CD1c-positive myeloid dendritic cell (primary cell): ENCODE measurements around the gene SPOCK1.

ENCODE experiments used
- DNase-seq: peaks from one replicate; pipeline ENCODE4 v3.0.0-alpha.2; 2016; ENCODE audit errors: extremely low spot score

Gene SPOCK1

DNA sequence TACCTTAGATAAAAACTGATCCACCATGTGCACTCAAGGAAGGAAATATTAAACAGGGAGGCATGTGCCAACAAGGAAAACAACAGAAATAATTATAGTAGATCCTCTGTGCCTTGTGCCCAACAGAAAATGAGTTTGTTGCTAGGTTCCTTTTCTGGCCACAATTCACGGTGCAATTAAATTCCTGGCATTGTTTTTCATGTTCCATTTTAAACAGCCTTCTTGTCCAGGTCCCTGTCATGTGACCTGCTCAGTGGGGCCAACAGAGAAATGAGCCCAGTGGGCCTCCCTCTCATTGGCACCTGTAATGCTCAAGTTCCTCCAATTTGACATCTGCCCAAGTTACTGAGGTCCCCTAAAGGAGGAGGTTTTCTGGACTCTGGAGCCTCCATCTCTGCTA, 56.5 kb downstream of the SPOCK1 start:
- no peak for DNase-seq

- DNase-seq, result no peak
These were observed 57.6 kb downstream of the SPOCK1 start for GRCh38 chr5:137441476-137441875.

GRCh38 chr5:137440795-137441194, 58.3 kb downstream of the SPOCK1 start:
- no peak for DNase-seq

GRCh38 chr5:137439645-137440044, 59.5 kb downstream of the SPOCK1 start:
- no peak for DNase-seq

DNA sequence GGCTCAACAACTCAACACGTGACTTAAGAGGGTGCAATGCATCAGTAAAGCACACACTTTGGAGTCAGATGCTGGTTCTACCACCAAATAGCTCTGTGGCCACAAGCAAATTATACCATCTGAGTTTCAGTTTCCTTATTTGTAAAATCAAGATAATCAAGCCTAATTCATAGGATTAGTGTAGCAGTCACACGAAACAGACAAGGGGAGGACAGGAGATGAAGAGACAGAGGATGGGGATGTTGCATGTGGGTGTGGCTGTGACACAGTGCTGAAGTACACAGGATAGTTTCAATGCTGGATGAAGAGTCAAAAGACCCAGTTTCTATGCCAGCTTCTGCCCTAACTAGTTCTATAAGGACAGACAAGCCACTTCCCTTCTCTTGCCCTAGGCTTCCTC, 60.2 kb downstream of the SPOCK1 start:
- no peak for DNase-seq

- DNase-seq, result no peak
These were observed 61.4 kb downstream of the SPOCK1 start for GRCh38 chr5:137437774-137438173.

DNA sequence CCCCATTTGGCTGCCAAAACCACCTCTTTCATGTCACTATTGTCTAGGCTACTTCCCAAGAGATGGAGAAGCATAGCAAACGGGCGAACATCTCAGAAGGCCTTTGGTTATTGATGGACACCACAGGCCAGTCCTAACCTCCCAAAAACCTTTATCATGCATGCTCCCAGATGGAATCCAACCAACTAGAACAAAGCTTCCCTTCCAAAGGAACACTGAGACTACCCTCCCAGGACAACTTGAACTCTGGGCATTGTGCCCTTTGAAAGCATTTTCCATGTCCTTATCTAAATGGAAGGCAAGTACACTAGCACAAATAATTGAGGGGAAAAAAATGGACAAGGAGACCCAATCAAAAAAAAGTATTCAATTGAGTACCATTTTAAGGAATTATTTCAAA, 65.6 kb downstream of the SPOCK1 start:
- DNase-seq, result no peak

- no peak for DNase-seq
These were observed 66.8 kb downstream of the SPOCK1 start for GRCh38 chr5:137432376-137432775.

DNA sequence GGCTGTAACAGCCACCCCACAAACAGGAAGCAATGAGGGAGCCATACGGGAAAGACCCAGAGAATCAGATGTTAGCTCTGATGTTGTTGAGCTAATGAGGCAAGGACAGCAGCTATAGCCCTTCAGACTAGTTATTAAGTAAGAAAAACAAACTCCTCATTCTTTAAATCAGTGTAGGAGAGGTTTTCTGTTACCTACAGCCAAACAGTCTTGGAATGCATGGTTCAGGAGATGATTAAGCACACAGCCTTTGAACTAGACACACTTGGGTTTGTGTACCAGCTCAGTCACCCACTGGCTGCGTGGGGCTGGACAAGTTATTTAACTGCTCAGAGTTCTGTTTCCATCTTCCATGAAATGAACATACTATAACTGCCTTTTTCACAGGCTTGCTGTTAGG, 68.1 kb downstream of the SPOCK1 start:
- no peak for DNase-seq

GRCh38 chr5:137415231-137415681, 83.9 kb downstream of the SPOCK1 start:
- no peak for DNase-seq

GRCh38 chr5:137414112-137414755, 84.9 kb downstream of the SPOCK1 start:
- no peak for DNase-seq

- DNase-seq, result no peak
These were observed 87.0 kb downstream of the SPOCK1 start for GRCh38 chr5:137412136-137412535.

- no peak for DNase-seq
These were observed 88.7 kb downstream of the SPOCK1 start for GRCh38 chr5:137410234-137411010.

- no peak for DNase-seq
These were observed 89.4 kb downstream of the SPOCK1 start for GRCh38 chr5:137409736-137410135.

- no peak for DNase-seq
These were observed 92.0 kb downstream of the SPOCK1 start for GRCh38 chr5:137407090-137407489.

DNA sequence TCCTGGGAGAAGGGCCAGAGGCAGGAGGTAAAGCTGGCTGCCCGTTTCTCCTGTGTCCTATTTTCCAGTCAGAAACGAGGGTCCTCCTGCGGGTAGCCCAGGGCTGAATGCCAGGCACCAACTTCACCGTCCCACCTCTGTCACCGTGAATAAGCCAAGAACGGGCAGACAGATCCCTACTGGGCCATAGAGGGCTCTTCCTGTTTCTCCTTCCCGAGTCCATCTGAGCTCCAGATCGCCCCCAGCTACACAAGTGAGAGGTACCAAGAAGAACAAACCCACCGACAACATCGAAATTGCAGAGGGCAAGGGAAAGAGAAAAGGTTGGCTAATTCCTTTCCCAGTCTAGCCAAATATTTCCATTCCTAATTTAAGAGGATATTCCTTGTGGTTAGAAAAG, 93.7 kb downstream of the SPOCK1 start:
- DNase-seq, result no peak

- DNase-seq, result no peak
These were observed 95.3 kb downstream of the SPOCK1 start for GRCh38 chr5:137403869-137404268.

DNA sequence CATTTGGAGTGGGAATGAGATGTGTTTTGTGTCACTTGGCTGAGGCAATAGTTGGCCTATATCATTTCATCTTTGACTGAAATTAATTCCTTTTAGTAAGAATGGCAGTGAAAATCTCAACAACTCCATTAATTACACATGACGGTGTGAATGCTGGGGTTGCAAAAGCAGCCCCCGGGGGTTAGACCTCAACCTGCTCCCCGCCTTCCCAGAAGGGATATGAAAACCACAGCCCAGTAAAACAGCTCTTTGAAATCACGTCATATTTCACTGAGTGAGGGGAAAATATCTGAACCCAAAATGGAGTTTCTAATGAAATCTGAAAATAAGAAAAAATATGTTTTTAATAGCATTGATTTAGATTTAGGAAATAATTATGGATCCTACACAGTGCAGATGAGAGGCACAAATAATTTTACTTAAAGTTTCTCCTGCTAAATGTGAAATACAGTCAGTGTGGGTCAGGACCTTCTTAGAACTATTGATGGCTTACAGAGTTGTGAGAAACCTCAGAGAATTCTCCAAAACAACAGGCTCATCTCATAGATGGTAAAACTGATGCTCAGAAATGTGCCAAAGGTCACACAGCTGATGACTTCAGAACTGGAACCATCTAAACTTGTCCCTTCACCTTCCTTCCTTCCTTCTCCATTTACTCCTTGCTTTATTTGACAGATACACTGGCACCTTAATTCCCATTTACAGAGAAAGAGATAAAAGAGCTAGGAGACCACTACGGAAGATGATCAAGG, 96.5 kb downstream of the SPOCK1 start:
- DNase-seq, result no peak

DNA sequence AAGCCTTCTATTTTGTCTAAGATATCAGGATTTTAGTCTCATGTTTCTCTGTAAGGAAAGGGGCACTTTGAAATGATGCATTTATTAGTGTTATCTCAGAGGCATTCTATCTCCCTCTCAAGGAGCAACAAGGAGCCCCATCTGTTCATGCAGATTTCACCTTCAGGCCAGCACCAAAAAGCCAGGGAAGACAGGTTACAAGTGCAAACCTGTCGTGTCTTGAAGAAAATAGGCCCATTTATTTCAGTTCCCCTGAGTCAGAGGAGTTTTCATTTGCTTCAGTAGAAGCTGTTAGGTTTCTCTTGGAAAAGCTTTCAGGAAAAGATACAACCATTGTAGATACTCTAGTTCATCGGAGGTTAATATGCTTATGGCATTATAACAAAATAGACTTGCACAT, 97.2 kb downstream of the SPOCK1 start:
- no peak for DNase-seq

- DNase-seq, result no peak
These were observed 98.6 kb downstream of the SPOCK1 start for GRCh38 chr5:137400571-137400970.

DNA sequence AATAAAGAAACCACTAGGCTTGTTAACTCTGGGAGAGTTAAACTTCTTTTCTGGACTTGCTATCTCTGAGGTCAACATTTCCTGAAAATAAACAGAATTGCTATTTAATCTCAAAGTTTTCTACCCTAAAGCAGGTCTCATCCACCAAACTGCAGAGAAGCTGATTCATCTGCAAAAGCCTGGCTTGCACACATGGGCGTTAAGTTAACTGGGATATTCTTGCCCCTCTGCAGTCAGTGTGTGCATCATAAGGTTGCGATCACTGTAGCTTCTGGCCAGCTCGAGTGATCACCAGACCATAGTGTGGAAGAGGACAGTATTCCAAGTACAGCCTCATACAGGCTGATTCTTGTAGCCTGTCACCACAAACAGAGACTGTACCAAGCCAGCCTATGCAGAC, 99.2 kb downstream of the SPOCK1 start:
- DNase-seq, result no peak

DNA sequence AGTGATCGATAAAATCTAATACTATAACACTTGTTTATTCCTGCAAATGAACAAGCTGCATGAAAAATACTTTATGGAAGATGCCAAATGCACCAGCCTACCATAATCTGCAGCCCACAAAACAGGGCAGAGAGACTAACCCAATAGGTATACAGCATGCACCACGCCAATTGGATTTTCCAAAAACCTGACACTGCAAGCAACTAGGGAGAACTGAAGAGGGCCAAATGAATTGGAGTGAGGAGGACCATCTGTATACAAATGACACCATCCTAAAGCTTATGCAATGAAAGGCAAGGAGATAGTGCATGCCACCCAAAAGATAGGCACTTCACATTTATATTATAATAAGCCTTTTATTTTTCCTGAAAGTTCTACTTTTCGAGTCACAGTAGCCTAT, 100.4 kb downstream of the SPOCK1 start:
- no peak for DNase-seq

DNA sequence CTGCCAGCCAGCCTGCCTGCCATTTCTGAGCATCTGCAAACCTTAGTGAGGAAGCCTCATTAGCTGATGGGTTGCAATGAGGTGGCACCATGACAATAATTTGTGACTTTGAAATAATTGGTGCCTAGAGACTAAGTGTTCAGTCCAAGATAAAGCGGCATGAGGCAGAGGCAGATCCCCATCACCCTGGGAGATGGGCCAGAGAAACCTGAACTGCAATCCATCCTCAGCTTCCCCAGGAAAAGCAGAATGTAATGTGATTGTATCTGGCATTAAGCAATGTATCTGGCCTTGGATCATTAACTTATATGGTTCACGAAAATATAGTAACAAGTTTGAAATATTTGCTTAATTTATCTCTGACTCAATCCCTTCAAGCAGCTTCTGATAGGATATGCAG, 101.0 kb downstream of the SPOCK1 start:
- DNase-seq, result no peak
